HL-60 (cell line): ENCODE measurements around the gene AP2A1.

ENCODE experiments used
- CTCF ChIP-seq: IDR thresholded peaks from one replicate; pipeline ENCODE4 v1.5.1; 2011; ENCODE audit warnings: low read length, control low read depth, inconsistent platforms; ENCODE audit not compliant: insufficient read depth
- GABPA ChIP-seq: IDR thresholded peaks from 2 replicates; pipeline ENCODE4 v1.6.1; 2012; ENCODE audit warnings: low read depth
- POLR2AphosphoS5 ChIP-seq: IDR thresholded peaks from 2 replicates; pipeline ENCODE4 v1.6.1; 2012; ENCODE audit warnings: low read depth
- TF ChIP-seq, protein P1 (sequence below): IDR thresholded peaks from 2 replicates; pipeline ENCODE4 v1.6.1; 2012; ENCODE audit warnings: low read depth; ENCODE audit not compliant: insufficient replicate concordance

GRCh38 chr19:49718511-49718910 is 48.3 kb upstream of the AP2A1 start:
- TF ChIP-seq CTCF (no peak), GABPA (no peak), POLR2AphosphoS5 (no peak)
- TF ChIP-seq, protein P1, sequence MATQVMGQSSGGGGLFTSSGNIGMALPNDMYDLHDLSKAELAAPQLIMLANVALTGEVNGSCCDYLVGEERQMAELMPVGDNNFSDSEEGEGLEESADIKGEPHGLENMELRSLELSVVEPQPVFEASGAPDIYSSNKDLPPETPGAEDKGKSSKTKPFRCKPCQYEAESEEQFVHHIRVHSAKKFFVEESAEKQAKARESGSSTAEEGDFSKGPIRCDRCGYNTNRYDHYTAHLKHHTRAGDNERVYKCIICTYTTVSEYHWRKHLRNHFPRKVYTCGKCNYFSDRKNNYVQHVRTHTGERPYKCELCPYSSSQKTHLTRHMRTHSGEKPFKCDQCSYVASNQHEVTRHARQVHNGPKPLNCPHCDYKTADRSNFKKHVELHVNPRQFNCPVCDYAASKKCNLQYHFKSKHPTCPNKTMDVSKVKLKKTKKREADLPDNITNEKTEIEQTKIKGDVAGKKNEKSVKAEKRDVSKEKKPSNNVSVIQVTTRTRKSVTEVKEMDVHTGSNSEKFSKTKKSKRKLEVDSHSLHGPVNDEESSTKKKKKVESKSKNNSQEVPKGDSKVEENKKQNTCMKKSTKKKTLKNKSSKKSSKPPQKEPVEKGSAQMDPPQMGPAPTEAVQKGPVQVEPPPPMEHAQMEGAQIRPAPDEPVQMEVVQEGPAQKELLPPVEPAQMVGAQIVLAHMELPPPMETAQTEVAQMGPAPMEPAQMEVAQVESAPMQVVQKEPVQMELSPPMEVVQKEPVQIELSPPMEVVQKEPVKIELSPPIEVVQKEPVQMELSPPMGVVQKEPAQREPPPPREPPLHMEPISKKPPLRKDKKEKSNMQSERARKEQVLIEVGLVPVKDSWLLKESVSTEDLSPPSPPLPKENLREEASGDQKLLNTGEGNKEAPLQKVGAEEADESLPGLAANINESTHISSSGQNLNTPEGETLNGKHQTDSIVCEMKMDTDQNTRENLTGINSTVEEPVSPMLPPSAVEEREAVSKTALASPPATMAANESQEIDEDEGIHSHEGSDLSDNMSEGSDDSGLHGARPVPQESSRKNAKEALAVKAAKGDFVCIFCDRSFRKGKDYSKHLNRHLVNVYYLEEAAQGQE: no peak
